HepG2 (cell line): Measurements from ENCODE around the gene ARHGAP35. TPM values are rescaled to one million over a fixed set of nuclear protein-coding genes. Genes with fewer than 3 reads are reported as not detected.
A peak's percentile ranks its signal among the peaks of the same experiment; 100 is the strongest.

Experiments
- FOXA3 ChIP-seq: IDR thresholded peaks from 2 replicates; pipeline ENCODE4 v1.6.1; 2016; ENCODE audit warnings: missing genetic modification reagents, missing compliant biosample characterization
- GATAD2A ChIP-seq: IDR thresholded peaks from 2 replicates; pipeline ENCODE4 v1.6.1; 2016
- HOXA3 ChIP-seq: sonication (generic); formaldehyde crosslinking; IDR thresholded peaks from 2 replicates; pipeline ENCODE4 v1.5.0; 2020; ENCODE audit warnings: missing genetic modification reagents
- ISL2 ChIP-seq: sonication (generic); formaldehyde crosslinking; IDR thresholded peaks from 2 replicates; pipeline ENCODE4 v1.5.0; 2020; ENCODE audit warnings: missing genetic modification reagents
- LCORL ChIP-seq, 2 experiments: fragments of 450-650 bp in 1 of 2; sonication (generic) in 1 of 2; formaldehyde crosslinking in 1 of 2; IDR thresholded peaks; 2 replicates each; pipeline versions ENCODE4 v1.5.0 to v1.6.1; 2017 to 2020; ENCODE audit warnings: antibody characterized with exemption in 1 of 2, missing genetic modification reagents in 1 of 2
- NAIF1 ChIP-seq: sonication (generic); formaldehyde crosslinking; IDR thresholded peaks from 2 replicates; pipeline ENCODE4 v1.5.0; 2020; ENCODE audit warnings: mild to moderate bottlenecking, missing genetic modification reagents, borderline replicate concordance
- PITX1 ChIP-seq: sonication (generic); formaldehyde crosslinking; IDR thresholded peaks from 2 replicates; pipeline ENCODE4 v1.5.1; 2020; ENCODE audit warnings: mild to moderate bottlenecking, missing genetic modification reagents
- TEAD2 ChIP-seq: sonication (generic); formaldehyde crosslinking; IDR thresholded peaks from 2 replicates; pipeline ENCODE4 v1.9.0; 2021; ENCODE audit warnings: missing genetic modification reagents
- ZC3H4 ChIP-seq: sonication (generic); formaldehyde crosslinking; IDR thresholded peaks from 2 replicates; pipeline ENCODE4 v1.4.0; 2020; ENCODE audit warnings: missing genetic modification reagents, borderline replicate concordance
- ZKSCAN5 ChIP-seq: sonication (generic); formaldehyde crosslinking; IDR thresholded peaks from 2 replicates; pipeline ENCODE4 v1.5.1; 2020; ENCODE audit warnings: mild to moderate bottlenecking, missing genetic modification reagents
- ZNF124 ChIP-seq: sonication (generic); formaldehyde crosslinking; IDR thresholded peaks from 2 replicates; pipeline ENCODE4 v1.4.0; 2020; ENCODE audit warnings: missing genetic modification reagents
- ZNF317 ChIP-seq: sonication (generic); formaldehyde crosslinking; IDR thresholded peaks from 2 replicates; pipeline ENCODE4 v1.5.0; 2020; ENCODE audit warnings: mild to moderate bottlenecking, missing genetic modification reagents
- ZNF556 ChIP-seq: sonication (generic); formaldehyde crosslinking; IDR thresholded peaks from 2 replicates; pipeline ENCODE4 v1.4.0; 2020; ENCODE audit warnings: mild to moderate bottlenecking, missing genetic modification reagents, borderline replicate concordance
- ZNF589 ChIP-seq: sonication (generic); formaldehyde crosslinking; conservative IDR thresholded peaks from 2 replicates; pipeline ENCODE4 v1.8.0; 2022; ENCODE audit warnings: mild to moderate bottlenecking, moderate library complexity, missing genetic modification reagents
- ZNF615 ChIP-seq: sonication (generic); formaldehyde crosslinking; IDR thresholded peaks from 2 replicates; pipeline ENCODE4 v1.5.0; 2020; ENCODE audit warnings: mild to moderate bottlenecking, missing genetic modification reagents, borderline replicate concordance
- ZNF788 ChIP-seq: sonication (generic); formaldehyde crosslinking; IDR thresholded peaks from 2 replicates; pipeline ENCODE4 v1.5.0; 2020; ENCODE audit warnings: mild to moderate bottlenecking, missing genetic modification reagents, borderline replicate concordance
- ZNF790 ChIP-seq: sonication (generic); formaldehyde crosslinking; IDR thresholded peaks from 2 replicates; pipeline ENCODE4 v1.8.0; 2022; ENCODE audit warnings: missing genetic modification reagents, mild to moderate bottlenecking, borderline replicate concordance
- polyA plus RNA-seq, 8 experiments: library from polyadenylated mRNA; depleted of rRNA in 3 of 8; stranded (reverse) in 7 of 8; unstranded in 1 of 8; fragments of >200 nt; fragmentation: Illumina TruSeq in 4 of 8; extraction: Trizol in 4 of 8; gene quantifications; 2 replicates each; pipeline versions ENCODE4 v1.2.1 to v1.2.3, GENCODE V29; 2011 to 2016; ENCODE audit warnings: low read depth in 4 of 8, missing spikeins in 1 of 8, mixed read lengths in 1 of 8; ENCODE audit not compliant: insufficient read depth in 1 of 8
- total RNA-seq, 5 experiments: library from RNA; depleted of rRNA; stranded (reverse); fragments of >200 nt; fragmentation: Illumina TruSeq; extraction: Trizol; gene quantifications; 2 replicates each; pipeline ENCODE4 v1.2.3, GENCODE V29; 2016; ENCODE audit warnings: low read depth in 1 of 5
- TF ChIP-seq, protein P1 (sequence below): sonication (generic); formaldehyde crosslinking; IDR thresholded peaks from 2 replicates; pipeline ENCODE4 v1.4.0; 2020; ENCODE audit warnings: missing genetic modification reagents
- TF ChIP-seq, protein P2 (sequence below): sonication (generic); formaldehyde crosslinking; IDR thresholded peaks from 2 replicates; pipeline ENCODE4 v1.5.1; 2020; ENCODE audit warnings: mild to moderate bottlenecking, missing genetic modification reagents, moderate library complexity
- TF ChIP-seq, protein P3 (sequence below): IDR thresholded peaks from 2 replicates; pipeline ENCODE4 v1.6.1; 2012; ENCODE audit warnings: low read length, improper control_type of control experiment
- TF ChIP-seq, protein P4 (sequence below): sonication (generic); formaldehyde crosslinking; IDR thresholded peaks from 2 replicates; pipeline ENCODE4 v1.8.0; 2022; ENCODE audit warnings: low read depth, missing genetic modification reagents
- TF ChIP-seq, protein P5 (sequence below): IDR thresholded peaks from 2 replicates; pipeline ENCODE4 v1.6.1; 2018; ENCODE audit warnings: missing genetic modification reagents, mild to moderate bottlenecking, missing compliant biosample characterization

The ARHGAP35 gene
- total and polyA plus RNA-seq, 2 of the 13 experiments (the other 11 are each of a cell fraction or from before 2014, with no cell fraction given): 30.1 to 30.2 TPM

DNA sequence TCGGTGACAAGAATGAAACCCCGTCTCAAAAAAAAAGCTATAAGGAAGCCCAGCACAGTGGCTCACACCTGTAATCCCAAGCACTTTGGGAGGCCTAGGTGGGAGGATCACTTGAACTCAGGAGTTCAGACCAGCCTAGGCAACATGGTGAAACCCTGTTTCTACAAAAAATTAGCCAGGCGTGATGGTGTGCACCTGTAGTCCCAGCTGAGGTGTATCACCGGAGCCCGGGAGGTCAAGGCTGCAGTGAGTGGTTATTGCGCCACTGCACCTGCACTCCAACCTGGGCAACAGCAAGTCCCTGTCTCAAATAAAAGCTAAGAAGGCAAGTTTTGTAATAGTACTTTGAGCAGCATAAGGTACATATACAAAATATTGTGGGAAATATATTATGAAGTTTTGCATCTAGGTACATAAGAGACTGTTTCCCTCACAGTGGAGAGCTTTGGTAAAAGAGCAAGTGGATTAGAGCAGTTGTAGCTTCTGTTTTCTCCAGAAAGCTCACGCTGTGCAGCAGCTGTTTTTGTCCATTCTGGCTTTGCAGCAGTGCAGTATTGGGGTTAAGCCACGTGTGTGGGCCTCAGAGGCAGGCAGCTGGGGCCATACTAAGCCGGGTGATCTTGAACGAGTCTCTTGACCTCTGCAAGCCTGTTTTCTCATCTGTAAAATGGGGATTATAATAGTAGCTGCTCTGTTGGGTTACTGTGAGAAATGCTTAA lies 35.4 kb downstream of the ARHGAP35 start (continued):
- TF ChIP-seq, protein P1, sequence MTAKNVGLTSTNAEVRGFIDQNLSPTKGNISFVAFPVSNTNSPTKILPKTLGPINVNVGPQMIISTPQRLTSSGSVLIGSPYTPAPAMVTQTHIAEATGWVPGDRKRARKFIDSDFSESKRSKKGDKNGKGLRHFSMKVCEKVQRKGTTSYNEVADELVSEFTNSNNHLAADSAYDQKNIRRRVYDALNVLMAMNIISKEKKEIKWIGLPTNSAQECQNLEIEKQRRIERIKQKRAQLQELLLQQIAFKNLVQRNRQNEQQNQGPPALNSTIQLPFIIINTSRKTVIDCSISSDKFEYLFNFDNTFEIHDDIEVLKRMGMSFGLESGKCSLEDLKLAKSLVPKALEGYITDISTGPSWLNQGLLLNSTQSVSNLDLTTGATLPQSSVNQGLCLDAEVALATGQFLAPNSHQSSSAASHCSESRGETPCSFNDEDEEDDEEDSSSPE: no peak
- TF ChIP-seq ZNF788 (no peak), HOXA3 (peak; percentile 82; the same call in 1 of the 2 replicates), ISL2 (CRISPR knock-in tag) (no peak), ZNF589 (CRISPR knock-in tag) (no peak), ZNF317 (CRISPR knock-in tag) (no peak), ZNF615 (no peak), ZNF124 (CRISPR knock-in tag) (no peak), TEAD2 (no peak), ZC3H4 (CRISPR knock-in tag) (no peak), FOXA3 (no peak), ZKSCAN5 (CRISPR knock-in tag) (no peak), PITX1 (peak; percentile 47; the same call in 1 of the 2 replicates), LCORL (IDR thresholded peaks at IDR 0.05) (no peak), LCORL (CRISPR knock-in tag; IDR thresholded peaks at IDR 0.05) (peak; percentile 48; the same call in 1 of the 2 replicates), GATAD2A (peak; percentile 74), NAIF1 (CRISPR knock-in tag) (no peak), ZNF790 (CRISPR knock-in tag) (no peak), ZNF556 (CRISPR knock-in tag) (no peak)
- TF ChIP-seq, protein P2, sequence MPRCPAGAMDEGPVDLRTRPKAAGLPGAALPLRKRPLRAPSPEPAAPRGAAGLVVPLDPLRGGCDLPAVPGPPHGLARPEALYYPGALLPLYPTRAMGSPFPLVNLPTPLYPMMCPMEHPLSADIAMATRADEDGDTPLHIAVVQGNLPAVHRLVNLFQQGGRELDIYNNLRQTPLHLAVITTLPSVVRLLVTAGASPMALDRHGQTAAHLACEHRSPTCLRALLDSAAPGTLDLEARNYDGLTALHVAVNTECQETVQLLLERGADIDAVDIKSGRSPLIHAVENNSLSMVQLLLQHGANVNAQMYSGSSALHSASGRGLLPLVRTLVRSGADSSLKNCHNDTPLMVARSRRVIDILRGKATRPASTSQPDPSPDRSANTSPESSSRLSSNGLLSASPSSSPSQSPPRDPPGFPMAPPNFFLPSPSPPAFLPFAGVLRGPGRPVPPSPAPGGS (CRISPR knock-in tag): no peak
- TF ChIP-seq, protein P3, sequence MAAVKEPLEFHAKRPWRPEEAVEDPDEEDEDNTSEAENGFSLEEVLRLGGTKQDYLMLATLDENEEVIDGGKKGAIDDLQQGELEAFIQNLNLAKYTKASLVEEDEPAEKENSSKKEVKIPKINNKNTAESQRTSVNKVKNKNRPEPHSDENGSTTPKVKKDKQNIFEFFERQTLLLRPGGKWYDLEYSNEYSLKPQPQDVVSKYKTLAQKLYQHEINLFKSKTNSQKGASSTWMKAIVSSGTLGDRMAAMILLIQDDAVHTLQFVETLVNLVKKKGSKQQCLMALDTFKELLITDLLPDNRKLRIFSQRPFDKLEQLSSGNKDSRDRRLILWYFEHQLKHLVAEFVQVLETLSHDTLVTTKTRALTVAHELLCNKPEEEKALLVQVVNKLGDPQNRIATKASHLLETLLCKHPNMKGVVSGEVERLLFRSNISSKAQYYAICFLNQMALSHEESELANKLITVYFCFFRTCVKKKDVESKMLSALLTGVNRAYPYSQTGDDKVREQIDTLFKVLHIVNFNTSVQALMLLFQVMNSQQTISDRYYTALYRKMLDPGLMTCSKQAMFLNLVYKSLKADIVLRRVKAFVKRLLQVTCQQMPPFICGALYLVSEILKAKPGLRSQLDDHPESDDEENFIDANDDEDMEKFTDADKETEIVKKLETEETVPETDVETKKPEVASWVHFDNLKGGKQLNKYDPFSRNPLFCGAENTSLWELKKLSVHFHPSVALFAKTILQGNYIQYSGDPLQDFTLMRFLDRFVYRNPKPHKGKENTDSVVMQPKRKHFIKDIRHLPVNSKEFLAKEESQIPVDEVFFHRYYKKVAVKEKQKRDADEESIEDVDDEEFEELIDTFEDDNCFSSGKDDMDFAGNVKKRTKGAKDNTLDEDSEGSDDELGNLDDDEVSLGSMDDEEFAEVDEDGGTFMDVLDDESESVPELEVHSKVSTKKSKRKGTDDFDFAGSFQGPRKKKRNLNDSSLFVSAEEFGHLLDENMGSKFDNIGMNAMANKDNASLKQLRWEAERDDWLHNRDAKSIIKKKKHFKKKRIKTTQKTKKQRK: no peak
- TF ChIP-seq, protein P4, sequence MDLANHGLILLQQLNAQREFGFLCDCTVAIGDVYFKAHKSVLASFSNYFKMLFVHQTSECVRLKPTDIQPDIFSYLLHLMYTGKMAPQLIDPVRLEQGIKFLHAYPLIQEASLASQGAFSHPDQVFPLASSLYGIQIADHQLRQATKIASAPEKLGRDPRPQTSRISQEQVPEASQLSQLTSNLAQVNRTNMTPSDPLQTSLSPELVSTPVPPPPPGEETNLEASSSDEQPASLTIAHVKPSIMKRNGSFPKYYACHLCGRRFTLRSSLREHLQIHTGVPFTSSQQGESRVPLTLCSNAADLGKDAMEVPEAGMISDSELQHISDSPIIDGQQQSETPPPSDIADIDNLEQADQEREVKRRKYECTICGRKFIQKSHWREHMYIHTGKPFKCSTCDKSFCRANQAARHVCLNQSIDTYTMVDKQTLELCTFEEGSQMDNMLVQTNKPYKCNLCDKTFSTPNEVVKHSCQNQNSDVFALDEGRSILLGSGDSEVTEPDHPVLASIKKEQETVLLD (CRISPR knock-in tag): no peak
- TF ChIP-seq, protein P5, sequence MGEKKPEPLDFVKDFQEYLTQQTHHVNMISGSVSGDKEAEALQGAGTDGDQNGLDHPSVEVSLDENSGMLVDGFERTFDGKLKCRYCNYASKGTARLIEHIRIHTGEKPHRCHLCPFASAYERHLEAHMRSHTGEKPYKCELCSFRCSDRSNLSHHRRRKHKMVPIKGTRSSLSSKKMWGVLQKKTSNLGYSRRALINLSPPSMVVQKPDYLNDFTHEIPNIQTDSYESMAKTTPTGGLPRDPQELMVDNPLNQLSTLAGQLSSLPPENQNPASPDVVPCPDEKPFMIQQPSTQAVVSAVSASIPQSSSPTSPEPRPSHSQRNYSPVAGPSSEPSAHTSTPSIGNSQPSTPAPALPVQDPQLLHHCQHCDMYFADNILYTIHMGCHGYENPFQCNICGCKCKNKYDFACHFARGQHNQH: no peak
